ENCODE results near the gene TFR2. TPM values are rescaled to one million over a fixed set of nuclear protein-coding genes. Genes with fewer than 3 reads are reported as not detected.

The TFR2 gene
- total RNA-seq, 4 donors from 2014 or later = 0.43 to 2.0 TPM; not detected in 2

DNA sequence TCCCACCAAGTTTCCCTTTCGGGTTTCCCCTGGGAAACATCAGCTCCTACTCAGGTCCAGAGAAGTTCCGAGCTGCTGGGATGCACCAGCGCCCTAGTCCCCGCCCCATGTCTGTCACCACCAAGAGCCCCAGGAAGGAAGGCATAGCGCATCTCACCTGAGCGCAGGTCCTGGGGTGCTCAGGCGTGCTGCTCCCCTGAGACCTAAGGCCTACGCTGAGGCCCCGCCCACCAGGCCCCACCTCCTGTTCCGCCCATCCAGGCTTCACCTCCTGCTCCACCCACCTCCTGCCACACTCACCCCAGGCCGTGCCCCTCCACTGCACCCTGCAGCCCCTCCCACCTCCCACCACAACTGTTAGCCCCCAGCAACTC lies 1.2 kb upstream of the TFR2 start:
- H3K36me3 ChIP-seq = no peaks in the 10 kb centered on the region

DNA sequence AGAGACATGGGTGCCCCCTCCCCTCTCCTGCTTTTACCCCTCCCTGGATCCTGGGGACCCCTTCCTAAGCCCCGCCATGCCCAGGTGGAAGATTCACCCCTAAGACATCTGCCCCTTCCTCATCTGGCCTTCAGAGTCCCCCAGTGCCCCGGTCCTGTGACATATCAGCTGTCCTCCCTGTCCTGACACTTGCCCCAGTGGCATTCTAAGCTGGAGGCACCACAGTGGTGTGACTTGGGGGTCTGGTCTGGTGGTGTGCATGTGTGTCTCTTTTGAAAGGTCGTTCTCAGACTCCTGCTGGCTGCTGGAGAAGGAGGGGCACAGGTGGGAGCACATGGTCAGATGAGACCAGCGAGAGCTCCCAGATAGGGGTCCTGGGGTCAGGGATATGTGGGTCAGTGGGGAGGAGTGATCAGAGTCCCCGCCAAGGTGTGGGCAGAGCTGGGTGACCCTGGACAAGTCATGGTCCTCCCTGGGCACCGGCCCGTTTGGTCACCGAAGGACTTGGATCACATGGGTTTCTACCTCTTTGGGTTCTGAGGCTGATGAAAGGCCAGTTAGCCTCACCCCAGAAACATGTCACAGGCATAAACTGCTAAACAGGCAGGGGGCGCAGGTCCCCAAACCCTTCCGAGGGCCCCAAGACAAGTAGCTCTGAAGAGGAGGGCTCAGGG lies 645 bp upstream of the TFR2 start:
- Histone ChIP-seq H3K27me3 (no peaks in the 10 kb centered on the region), H3K36me3 (no peaks in the 10 kb centered on the region), H3K27ac (no peak overlapping the region), H3K4me3 (no peak overlapping the region), H3K9me3 (no peaks in the 10 kb centered on the region), H3K4me1 (no peaks in the 10 kb centered on the region)
- no peak for DNase-seq
- TF ChIP-seq, protein P1, sequence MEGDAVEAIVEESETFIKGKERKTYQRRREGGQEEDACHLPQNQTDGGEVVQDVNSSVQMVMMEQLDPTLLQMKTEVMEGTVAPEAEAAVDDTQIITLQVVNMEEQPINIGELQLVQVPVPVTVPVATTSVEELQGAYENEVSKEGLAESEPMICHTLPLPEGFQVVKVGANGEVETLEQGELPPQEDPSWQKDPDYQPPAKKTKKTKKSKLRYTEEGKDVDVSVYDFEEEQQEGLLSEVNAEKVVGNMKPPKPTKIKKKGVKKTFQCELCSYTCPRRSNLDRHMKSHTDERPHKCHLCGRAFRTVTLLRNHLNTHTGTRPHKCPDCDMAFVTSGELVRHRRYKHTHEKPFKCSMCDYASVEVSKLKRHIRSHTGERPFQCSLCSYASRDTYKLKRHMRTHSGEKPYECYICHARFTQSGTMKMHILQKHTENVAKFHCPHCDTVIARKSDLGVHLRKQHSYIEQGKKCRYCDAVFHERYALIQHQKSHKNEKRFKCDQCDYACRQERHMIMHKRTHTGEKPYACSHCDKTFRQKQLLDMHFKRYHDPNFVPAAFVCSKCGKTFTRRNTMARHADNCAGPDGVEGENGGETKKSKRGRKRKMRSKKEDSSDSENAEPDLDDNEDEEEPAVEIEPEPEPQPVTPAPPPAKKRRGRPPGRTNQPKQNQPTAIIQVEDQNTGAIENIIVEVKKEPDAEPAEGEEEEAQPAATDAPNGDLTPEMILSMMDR (IDR thresholded peaks at IDR 0.05) = no peak
- no peak for TF ChIP-seq POLR2A (IDR thresholded peaks at IDR 0.05)
- intact Hi-C loops (cut with DNase I; ENCODE audit: low total_unique reads) = no loop called here

More for the DNA sequence above, 1.2 kb upstream of the TFR2 start:
- Histone ChIP-seq H3K9me3 (no peaks in the 10 kb centered on the region), H3K4me1 (no peaks in the 10 kb centered on the region), H3K27me3 (no peaks in the 10 kb centered on the region), H3K27ac (no peak overlapping the region), H3K4me3 (no peak overlapping the region)
- intact Hi-C loops (cut with DNase I; ENCODE audit: low total_unique reads) = no loop called here
- TF ChIP-seq POLR2A (IDR thresholded peaks at IDR 0.05) = no peak
- TF ChIP-seq, protein P1 (IDR thresholded peaks at IDR 0.05) = no peak
- no peak for DNase-seq

DNA sequence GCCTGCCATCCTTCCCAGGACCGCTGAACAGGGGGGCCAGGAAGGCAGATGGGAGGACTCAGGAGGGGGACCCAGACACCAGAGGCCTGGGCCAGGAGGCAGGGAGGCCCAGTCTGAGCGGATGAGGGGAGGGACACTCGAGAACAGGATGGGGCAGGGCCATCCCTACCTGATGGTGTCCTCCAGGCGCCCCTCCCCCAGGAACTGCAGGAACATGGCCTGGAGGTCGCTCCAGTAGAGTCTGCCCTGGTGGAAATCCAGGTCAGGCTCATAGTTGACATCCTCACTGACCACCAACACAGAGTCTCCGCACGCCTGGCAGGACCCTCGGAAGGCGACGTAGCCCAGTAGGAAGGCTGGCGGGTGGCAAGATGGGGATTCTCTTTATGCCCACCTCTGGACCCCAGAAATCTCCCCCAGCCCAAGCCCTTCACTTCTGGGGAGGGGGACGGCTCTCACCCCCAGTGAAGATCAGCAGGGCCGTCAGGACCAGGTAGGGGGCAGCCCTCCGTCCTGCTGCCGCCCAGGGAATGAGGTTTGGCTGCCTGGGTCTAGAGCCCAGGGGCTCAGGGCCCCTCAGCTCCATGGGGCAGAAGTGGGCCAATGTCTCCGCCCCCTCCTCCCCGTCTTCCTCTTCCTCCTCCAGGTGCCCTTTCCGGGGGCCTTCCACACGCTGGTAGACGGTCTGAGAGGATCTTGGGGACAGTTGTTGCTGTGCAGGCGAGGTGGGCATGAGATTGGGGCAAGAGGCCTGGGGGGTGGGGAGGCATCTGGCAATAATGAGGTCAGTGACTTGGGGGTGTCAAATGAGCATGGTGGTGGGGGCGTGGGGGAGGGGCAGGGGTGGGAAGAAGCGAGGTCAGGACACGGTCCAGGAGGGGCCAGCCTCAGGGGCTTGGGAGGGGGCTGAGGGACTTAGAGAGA lies 573 bp downstream of the TFR2 start:
- Histone ChIP-seq H3K4me3 (no peak overlapping the region), H3K36me3 (no peaks in the 10 kb centered on the region), H3K27me3 (no peaks in the 10 kb centered on the region), H3K4me1 (no peaks in the 10 kb centered on the region), H3K9me3 (no peaks in the 10 kb centered on the region), H3K27ac (no peak overlapping the region)
- TF ChIP-seq, protein P1 (IDR thresholded peaks at IDR 0.05) = no peak
- no peak for TF ChIP-seq POLR2A (IDR thresholded peaks at IDR 0.05)
- DNase-seq = no peak
- intact Hi-C loops (cut with DNase I; ENCODE audit: low total_unique reads) = no loop called here

DNA sequence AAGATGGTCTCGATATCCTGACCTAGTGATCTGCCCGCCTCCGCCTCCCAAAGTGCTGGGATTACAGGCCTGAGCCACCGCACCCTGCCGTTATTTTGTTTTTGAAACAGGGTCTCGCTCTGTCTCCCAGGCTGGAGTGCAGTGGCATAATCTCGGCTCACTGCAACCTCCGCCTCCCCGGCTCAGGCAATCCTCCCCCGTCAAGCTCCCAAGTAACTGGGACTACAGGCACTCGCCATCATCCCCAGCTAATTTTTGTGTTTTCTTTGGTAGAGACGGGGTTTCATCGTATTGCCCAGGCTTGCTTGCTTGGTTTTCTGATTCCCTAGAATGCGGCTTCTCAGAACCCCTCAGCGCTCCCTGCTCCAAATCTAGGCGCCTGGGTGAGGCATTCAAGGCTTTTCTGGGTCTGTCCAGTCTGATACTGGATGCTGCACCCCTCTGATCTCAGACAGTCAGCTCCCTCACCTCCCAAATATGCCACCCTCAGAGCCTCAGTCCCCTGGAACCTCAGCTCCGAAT lies 1.3 kb downstream of the TFR2 start:
- H3K4me3 ChIP-seq = no peak overlapping the region
- no peak overlapping the region for H3K27ac ChIP-seq
- H3K4me1 ChIP-seq = no peaks in the 10 kb centered on the region
- no peaks in the 10 kb centered on the region for H3K36me3 ChIP-seq
- intact Hi-C loops (cut with DNase I; ENCODE audit: low total_unique reads) = no loop called here
- no peak for DNase-seq
- TF ChIP-seq, protein P1 (IDR thresholded peaks at IDR 0.05) = no peak
- no peak for TF ChIP-seq POLR2A (IDR thresholded peaks at IDR 0.05)
- H3K27me3 ChIP-seq = no peaks in the 10 kb centered on the region
- no peaks in the 10 kb centered on the region for H3K9me3 ChIP-seq
